Peyer's patch (tissue), 4 donors: ENCODE measurements around the gene NOS1. TPM values are rescaled to one million over a fixed set of nuclear protein-coding genes. Genes with fewer than 3 reads are reported as not detected.

Source experiments
- DNase-seq, 3 donors: peaks; one replicate each; pipeline ENCODE4 v3.0.0-alpha.2; 2017 to 2019
- H3K27ac ChIP-seq, 4 donors: fragments of 200-600 bp; sonication (generic); one replicate each; pipeline ENCODE4 v1.5.1; 2016 to 2019
- H3K27me3 ChIP-seq, 2 donors: fragments of 200-600 bp; sonication (generic); one replicate each; pipeline ENCODE4 v1.5.1; 2019
- H3K36me3 ChIP-seq, 3 donors: fragments of 200-600 bp; sonication (generic); one replicate each; pipeline ENCODE4 v1.5.1; 2016 to 2019
- H3K4me1 ChIP-seq, 4 donors: fragments of 200-600 bp; sonication (generic); one replicate each; pipeline ENCODE4 v1.5.1; 2016 to 2019
- H3K4me3 ChIP-seq, 4 donors: fragments of 200-600 bp; sonication (generic); 1 replicate in 3 of 4; 2 replicates in 1 of 4; pipeline ENCODE4 v1.5.1; 2016 to 2019; ENCODE audit warnings: mild to moderate bottlenecking in 1 of 4
- H3K9me3 ChIP-seq, 4 donors: fragments of 200-600 bp; sonication (generic); one replicate each; pipeline ENCODE4 v1.5.1; 2016 to 2019; ENCODE audit warnings: mild to moderate bottlenecking in 1 of 4
- POLR2A ChIP-seq, 2 donors: fragments of 450-650 bp; IDR thresholded peaks; one replicate each; pipeline ENCODE4 v1.5.1; 2017; ENCODE audit warnings: antibody characterized with exemption in 2 of 2, mild to moderate bottlenecking in 2 of 2, moderate library complexity in 2 of 2
- total RNA-seq, 4 donors: library from RNA; depleted of rRNA; stranded (reverse); fragments of >200 nt; gene quantifications; one replicate each; pipeline ENCODE4 v1.1.0, GENCODE V29; 2016
- TF ChIP-seq, protein P1 (sequence below), 6 experiments: fragments of 450-650 bp in 4 of 6; fragments of 200-600 bp in 2 of 6; sonication (generic) in 1 of 6; IDR thresholded peaks; one replicate each; pipeline ENCODE4 v1.5.1; 2017 to 2019; ENCODE audit warnings: antibody characterized with exemption in 6 of 6, mild to moderate bottlenecking in 3 of 6, moderate library complexity in 1 of 6

The NOS1 gene
- total RNA-seq, 4 donors from 2014 or later = 0.40 to 0.57 TPM; not detected in 2

- Histone ChIP-seq H3K27ac (no peak overlapping the region), H3K27me3 (no peaks in the 10 kb centered on the region), H3K4me3 (no peak overlapping the region), H3K9me3 (no peaks in the 10 kb centered on the region), H3K4me1 (no peaks in the 10 kb centered on the region), H3K36me3 (no peaks in the 10 kb centered on the region)
- TF ChIP-seq POLR2A (IDR thresholded peaks at IDR 0.05) = no peak
- TF ChIP-seq, protein P1, sequence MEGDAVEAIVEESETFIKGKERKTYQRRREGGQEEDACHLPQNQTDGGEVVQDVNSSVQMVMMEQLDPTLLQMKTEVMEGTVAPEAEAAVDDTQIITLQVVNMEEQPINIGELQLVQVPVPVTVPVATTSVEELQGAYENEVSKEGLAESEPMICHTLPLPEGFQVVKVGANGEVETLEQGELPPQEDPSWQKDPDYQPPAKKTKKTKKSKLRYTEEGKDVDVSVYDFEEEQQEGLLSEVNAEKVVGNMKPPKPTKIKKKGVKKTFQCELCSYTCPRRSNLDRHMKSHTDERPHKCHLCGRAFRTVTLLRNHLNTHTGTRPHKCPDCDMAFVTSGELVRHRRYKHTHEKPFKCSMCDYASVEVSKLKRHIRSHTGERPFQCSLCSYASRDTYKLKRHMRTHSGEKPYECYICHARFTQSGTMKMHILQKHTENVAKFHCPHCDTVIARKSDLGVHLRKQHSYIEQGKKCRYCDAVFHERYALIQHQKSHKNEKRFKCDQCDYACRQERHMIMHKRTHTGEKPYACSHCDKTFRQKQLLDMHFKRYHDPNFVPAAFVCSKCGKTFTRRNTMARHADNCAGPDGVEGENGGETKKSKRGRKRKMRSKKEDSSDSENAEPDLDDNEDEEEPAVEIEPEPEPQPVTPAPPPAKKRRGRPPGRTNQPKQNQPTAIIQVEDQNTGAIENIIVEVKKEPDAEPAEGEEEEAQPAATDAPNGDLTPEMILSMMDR (IDR thresholded peaks at IDR 0.05) = no peak
- DNase-seq = no peak
Observed at GRCh38 chr12:117312770-117313169, 48.7 kb downstream of the NOS1 start.

GRCh38 chr12:117309276-117309925, 52.0 kb downstream of the NOS1 start:
- Histone ChIP-seq H3K4me3 (no peak overlapping the region), H3K9me3 (no peaks in the 10 kb centered on the region), H3K36me3 (no peaks in the 10 kb centered on the region), H3K27ac (no peak overlapping the region), H3K27me3 (no peaks in the 10 kb centered on the region), H3K4me1 (no peaks in the 10 kb centered on the region)
- TF ChIP-seq, protein P1 (IDR thresholded peaks at IDR 0.05) = no peak
- no peak for TF ChIP-seq POLR2A (IDR thresholded peaks at IDR 0.05)
- no peak for DNase-seq

- no peaks in the 10 kb centered on the region for H3K4me1 ChIP-seq
- no peak for TF ChIP-seq POLR2A (IDR thresholded peaks at IDR 0.05)
- TF ChIP-seq, protein P1 (IDR thresholded peaks at IDR 0.05) = no peak
- H3K36me3 ChIP-seq = no peaks in the 10 kb centered on the region
- H3K4me3 ChIP-seq = no peak overlapping the region
- no peaks in the 10 kb centered on the region for H3K9me3 ChIP-seq
- DNase-seq = no peak
- no peaks in the 10 kb centered on the region for H3K27me3 ChIP-seq
- no peak overlapping the region for H3K27ac ChIP-seq
Observed at GRCh38 chr12:117300174-117300573, 61.3 kb downstream of the NOS1 start.

- H3K4me3 ChIP-seq = no peak overlapping the region
- H3K27me3 ChIP-seq = no peaks in the 10 kb centered on the region
- no peaks in the 10 kb centered on the region for H3K4me1 ChIP-seq
- TF ChIP-seq, protein P1 (IDR thresholded peaks at IDR 0.05) = no peak
- H3K36me3 ChIP-seq = no peaks in the 10 kb centered on the region
- H3K27ac ChIP-seq = no peak overlapping the region
- no peak for DNase-seq
- no peaks in the 10 kb centered on the region for H3K9me3 ChIP-seq
Observed at GRCh38 chr12:117298648-117299225, 62.7 kb downstream of the NOS1 start.

GRCh38 chr12:117298191-117298590, 63.2 kb downstream of the NOS1 start:
- no peak overlapping the region for H3K27ac ChIP-seq
- DNase-seq = no peak
- TF ChIP-seq POLR2A (IDR thresholded peaks at IDR 0.05) = no peak
- TF ChIP-seq, protein P1 (IDR thresholded peaks at IDR 0.05) = no peak
- no peak overlapping the region for H3K4me3 ChIP-seq
- H3K27me3 ChIP-seq = no peaks in the 10 kb centered on the region
- no peaks in the 10 kb centered on the region for H3K4me1 ChIP-seq
- H3K9me3 ChIP-seq = no peaks in the 10 kb centered on the region
- H3K36me3 ChIP-seq = no peaks in the 10 kb centered on the region
